Stomach (tissue), 4 donors: ENCODE results near the gene CTCF.

Experiments
- CTCF ChIP-seq, 7 experiments: fragments of 450-650 bp in 4 of 7; fragments of 200-600 bp in 3 of 7; sonication (generic) in 3 of 7; IDR thresholded peaks; one replicate each; pipeline ENCODE4 v1.5.1; 2016 to 2019; ENCODE audit warnings: antibody characterized with exemption in 7 of 7, control low read depth in 2 of 7, mild to moderate bottlenecking in 1 of 7
- EP300 ChIP-seq: sonication (generic); formaldehyde crosslinking; IDR thresholded peaks from one replicate; pipeline ENCODE4 v1.6.1; 2017; ENCODE audit warnings: antibody characterized with exemption
- POLR2A ChIP-seq, 4 donors: fragments of 450-650 bp; IDR thresholded peaks; one replicate each; pipeline ENCODE4 v1.6.1; 2016; ENCODE audit warnings: antibody characterized with exemption in 4 of 4, control low read depth in 2 of 4, mild to moderate bottlenecking in 1 of 4, moderate library complexity in 1 of 4
- POLR2AphosphoS5 ChIP-seq, 3 donors: sonication (generic); formaldehyde crosslinking; IDR thresholded peaks; one replicate each; pipeline ENCODE4 v1.6.1; 2016; ENCODE audit warnings: antibody characterized with exemption in 3 of 3

- TF ChIP-seq CTCF (IDR thresholded peaks at IDR 0.05) (no peak), POLR2AphosphoS5 (IDR thresholded peaks at IDR 0.05) (no peak), POLR2A (IDR thresholded peaks at IDR 0.05) (no peak), EP300 (no peak)
These were observed 43.1 kb upstream of the CTCF start for GRCh38 chr16:67519242-67519641.
